C4-2B (cell line): ENCODE data around the gene ZNF768.
A peak's percentile ranks its signal among the peaks of the same experiment; 100 is the strongest.
"Not testable (repeated sequence)": the region's sequence is repeated elsewhere in the genome, so short reads cannot be mapped to it uniquely, and the experiment has no call there.

Experiments
- H3K27ac ChIP-seq: fragments of 450-650 bp; 2 replicates; pipeline ENCODE4 v1.5.1; 2017
- ZFX ChIP-seq: fragments of 450-650 bp; IDR thresholded peaks from 2 replicates; pipeline ENCODE4 v1.6.1; 2017
- TF ChIP-seq, protein P1 (sequence below): fragments of 450-650 bp; conservative IDR thresholded peaks from 2 replicates; pipeline ENCODE4 v1.5.1; 2017; ENCODE audit warnings: mild to moderate bottlenecking

ZNF768 gene

DNA sequence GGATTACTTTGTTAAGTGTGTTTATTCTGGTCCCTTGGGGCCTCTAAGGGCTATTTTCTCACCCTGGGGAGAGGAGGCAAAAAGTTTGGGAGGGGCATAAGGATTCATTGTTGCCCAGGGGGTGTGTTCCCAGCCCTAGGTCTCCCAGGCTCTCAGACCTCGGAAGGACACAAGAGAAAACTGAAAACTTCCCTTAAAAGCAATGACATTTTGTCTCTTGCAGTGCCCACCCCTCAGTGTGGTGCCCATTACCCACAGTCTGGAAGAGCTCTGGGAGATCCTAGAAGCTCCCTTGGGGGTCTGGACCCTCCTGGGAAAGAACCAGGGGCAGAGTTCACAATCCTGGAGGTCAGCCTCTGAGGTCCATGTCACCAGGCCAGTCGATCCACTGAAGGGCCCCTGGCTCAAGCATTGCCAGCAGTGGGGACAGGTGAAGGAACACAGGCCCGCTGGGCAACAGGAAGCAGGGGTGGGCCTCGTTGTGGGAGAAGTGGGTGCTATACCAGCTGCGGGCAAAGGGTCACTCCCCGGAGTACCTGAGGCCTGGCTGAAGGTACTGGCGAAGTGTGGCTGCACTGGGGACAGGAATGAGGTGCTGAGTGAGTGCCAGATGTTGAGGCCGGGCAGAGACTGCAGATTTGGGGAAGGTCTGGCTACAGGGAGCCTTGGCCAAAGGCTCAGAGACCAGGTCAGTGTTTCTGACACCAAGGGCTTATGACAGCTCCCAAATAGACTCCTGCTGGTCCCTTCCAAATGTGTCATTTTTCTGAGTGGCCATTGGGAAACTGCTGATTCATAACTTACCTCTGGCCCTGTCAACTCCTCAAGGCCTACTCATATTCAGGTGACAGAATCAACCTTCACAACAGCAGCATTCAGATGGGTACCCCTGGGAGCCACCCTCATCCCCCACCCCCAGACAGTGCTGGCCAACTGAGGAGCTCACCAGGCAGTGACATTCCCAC, 12.9 kb upstream of the ZNF768 start:
- no peak overlapping the region for H3K27ac ChIP-seq
- TF ChIP-seq, protein P1, sequence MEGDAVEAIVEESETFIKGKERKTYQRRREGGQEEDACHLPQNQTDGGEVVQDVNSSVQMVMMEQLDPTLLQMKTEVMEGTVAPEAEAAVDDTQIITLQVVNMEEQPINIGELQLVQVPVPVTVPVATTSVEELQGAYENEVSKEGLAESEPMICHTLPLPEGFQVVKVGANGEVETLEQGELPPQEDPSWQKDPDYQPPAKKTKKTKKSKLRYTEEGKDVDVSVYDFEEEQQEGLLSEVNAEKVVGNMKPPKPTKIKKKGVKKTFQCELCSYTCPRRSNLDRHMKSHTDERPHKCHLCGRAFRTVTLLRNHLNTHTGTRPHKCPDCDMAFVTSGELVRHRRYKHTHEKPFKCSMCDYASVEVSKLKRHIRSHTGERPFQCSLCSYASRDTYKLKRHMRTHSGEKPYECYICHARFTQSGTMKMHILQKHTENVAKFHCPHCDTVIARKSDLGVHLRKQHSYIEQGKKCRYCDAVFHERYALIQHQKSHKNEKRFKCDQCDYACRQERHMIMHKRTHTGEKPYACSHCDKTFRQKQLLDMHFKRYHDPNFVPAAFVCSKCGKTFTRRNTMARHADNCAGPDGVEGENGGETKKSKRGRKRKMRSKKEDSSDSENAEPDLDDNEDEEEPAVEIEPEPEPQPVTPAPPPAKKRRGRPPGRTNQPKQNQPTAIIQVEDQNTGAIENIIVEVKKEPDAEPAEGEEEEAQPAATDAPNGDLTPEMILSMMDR: no peak
- no peak for TF ChIP-seq ZFX

DNA sequence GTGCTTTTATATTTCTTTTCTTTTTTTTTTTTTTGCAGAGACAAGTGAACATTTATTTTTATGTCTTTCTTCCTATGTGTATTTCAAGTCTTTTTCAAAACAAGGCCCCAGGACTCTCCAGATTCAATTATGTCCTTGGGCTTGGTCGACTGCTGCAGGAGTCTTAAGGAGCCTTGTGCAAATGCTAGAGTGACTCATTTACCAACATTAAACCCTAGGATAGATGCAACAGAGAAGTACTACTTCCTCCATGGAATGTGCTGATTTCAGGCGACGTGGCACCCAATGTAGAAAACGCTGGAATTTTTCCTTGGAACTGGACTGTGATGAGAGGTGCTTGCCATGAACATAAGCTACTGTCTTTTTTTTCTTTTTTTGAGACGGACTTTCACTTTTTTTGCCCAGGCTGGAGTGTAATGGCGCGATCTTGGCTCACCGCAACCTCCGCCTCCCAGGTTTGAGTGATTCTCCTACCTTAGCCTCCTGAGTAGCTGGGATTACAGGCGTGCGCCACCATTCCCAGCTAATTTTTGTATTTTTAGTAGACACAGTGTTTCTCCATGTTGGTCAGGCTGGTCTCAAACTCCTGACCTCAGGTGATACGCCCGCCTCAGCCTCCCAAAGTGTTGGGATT, 10.1 kb upstream of the ZNF768 start:
- H3K27ac ChIP-seq: not testable (repeated sequence)

DNA sequence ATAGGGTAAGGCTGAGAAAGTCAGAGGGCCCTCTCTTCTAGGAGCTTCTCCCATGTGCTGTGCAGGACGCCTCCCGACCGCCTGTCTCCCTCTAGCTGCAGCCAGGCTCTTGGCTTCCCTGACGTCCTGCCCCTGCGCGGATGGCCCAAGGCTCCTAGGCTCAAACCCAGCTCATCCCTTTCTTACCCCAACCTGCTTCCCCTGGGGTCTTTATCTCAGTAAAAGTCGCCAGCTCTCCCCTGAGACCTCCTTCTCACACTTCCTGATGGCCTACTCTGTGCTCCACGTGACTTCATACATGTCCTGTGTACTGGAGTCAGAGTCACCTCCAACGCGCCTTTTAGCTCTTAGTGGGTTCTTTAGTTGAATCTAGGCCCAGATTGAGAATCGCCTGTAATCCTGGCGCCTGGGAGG, 9.4 kb upstream of the ZNF768 start:
- TF ChIP-seq ZFX: no peak
- TF ChIP-seq, protein P1: peak; percentile 79
- H3K27ac ChIP-seq: peak overlapping the region; percentile 93

DNA sequence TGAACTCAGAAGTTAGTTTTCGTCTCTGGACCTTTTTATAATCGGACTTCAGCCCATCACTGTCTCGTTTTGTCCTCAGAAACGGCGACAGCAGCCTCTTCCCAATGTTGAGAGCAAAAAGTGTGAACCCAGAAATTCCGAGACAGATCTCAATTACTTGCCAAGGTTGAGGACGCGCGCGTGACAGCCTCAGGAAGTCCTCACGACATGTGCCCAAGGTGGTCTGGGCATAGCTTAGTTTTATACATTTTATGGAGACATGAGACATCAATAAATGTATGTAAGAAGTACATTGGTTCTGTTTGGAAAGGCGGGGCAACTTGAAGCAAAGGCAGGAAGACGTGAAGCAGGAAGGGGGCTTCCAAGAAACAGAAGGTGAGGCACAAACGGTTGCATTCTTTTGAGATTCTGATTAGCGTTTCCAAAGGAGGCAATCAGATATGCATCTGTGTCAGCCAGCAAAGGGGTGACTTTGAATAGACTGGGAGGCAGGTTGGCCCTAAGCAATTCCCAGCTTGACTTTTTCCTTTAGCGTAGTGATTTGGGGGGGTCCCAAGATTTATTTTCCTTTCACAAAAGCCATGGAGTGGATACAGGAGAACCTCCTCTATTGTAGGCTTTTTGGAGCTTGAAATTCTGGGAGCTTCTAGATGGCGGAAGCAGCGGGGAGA, 8.9 kb upstream of the ZNF768 start:
- peak overlapping the region; percentile 93 for H3K27ac ChIP-seq
- TF ChIP-seq, protein P1: no peak
- no peak for TF ChIP-seq ZFX

DNA sequence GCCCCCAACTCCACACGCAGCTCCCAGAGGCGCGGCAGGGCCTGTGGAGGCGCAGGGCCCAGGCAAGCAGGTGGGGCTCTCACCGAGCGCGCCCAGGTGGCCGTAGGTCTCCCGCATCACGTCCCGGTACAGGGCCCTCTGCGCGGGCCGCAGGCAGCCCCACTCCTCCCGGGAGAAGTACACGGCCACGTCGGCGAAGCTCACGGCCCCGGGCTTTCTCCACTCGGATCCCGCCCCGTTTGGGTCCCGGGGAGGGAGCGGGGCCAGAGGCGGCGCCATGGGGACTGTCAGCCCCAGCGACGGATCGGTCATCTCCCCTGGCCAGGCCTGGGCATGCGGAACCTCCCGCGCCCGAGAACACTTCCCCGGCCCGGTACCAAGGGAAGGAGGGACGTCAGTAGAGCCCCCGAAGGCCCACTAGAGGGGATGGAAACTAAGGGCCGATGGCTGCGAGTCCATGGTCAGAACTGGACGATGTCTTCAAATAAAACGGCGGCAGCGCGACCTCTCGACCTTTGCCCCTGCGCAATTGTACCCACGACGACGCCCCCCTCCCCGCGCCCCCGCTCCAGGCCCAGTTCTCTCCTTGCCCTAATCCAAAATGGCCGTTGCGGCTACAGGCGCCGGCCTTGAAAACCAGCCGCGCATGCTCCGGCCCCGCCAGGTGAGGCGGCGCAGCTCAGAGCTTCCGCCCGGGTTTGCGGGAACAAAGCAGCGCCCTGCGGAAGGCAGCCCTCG, 8.2 kb upstream of the ZNF768 start, which contains the start of gene ZNF747:
Gene ZNF747, minus strand, starts transcription at position 491 of the 738 bp plus-strand sequence. Its CDS starts 179 bp downstream, at position 312.
- TF ChIP-seq, protein P1: no peak
- TF ChIP-seq ZFX: peak; percentile 93
- H3K27ac ChIP-seq: peak within 1 kb of the TSS; percentile 93

DNA sequence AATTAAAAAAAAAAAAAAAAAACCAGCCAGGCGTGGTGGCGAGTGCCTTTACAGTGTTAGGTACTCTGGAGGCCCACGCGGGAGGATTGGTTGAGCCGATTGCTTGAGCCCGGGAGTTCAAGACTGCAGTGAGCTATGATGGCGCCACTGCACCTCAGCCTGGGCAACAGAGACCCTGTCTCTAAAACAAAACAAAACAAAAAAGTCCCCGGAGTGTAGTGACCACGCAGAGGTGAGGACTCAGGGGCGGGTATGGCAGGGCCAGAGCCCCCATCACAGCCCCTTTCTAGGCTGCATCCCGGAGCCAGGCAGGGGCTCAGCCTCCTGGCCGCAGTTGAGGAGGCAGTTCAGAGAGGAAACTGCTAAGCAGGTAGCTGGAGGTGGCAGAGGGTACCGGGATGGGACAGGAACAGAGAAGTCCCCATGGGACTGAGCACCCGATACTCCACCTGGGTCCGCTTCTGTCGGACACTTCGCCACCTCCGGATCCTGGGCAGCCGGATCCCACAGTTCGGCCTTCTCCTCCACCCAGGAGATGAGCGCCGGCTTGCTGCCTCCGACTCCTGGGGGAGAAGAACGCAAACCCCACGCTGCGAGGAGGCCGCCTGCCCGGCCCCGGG, 7.5 kb upstream of the ZNF768 start:
- H3K27ac ChIP-seq: peak overlapping the region; percentile 93
- TF ChIP-seq ZFX: no peak
- TF ChIP-seq, protein P1: 0 out of 2 replicates have a peak, but pooled peaks have one; percentile 3

DNA sequence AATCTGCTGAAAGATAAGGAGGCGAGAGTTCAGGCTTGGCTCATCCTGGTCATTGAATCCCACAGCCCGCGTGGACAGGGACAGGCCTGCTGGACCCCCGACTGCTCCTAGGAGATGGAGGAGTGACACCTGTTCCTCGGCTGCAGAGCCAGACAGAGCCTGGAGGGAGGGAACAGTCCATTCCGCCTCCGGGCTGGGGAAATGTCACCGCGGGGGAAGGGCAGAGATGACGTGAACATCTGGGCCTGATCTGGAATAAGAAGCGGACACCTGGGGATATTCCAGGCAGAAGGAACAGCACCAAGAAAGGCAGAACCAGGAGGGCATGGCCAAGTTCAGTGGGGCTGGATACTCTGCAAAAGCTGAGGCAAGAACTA, 6.8 kb upstream of the ZNF768 start:
- TF ChIP-seq, protein P1: no peak
- TF ChIP-seq ZFX: no peak
- H3K27ac ChIP-seq: peak overlapping the region; percentile 93; the same call in 1 of the 2 replicates
